Activated CD4-positive, alpha-beta T cell treated with anti-CD3 and anti-CD28 coated beads, Interleukin-2, amount 50 U/mL, for 1 hour (primary cell): ENCODE measurements around the gene CREBL2.
"Not testable (repeated sequence)": the region's sequence is repeated elsewhere in the genome, so short reads cannot be mapped to it uniquely, and the experiment has no call there.

Source experiments
- DNase-seq: peaks from one replicate; pipeline ENCODE4 v3.0.0-alpha.2; 2020

CREBL2 gene

GRCh38 chr12:12599750-12600643, 11.7 kb upstream of the CREBL2 start:
- DNase-seq = no peak

GRCh38 chr12:12600659-12601058, 11.0 kb upstream of the CREBL2 start:
- DNase-seq = no peak

GRCh38 chr12:12604740-12605139, 6.9 kb upstream of the CREBL2 start:
- no peak for DNase-seq

- no peak for DNase-seq
Measured at GRCh38 chr12:12606781-12607589, 4.7 kb upstream of the CREBL2 start.

- no peak for DNase-seq
Measured at GRCh38 chr12:12608557-12608957, 3.1 kb upstream of the CREBL2 start.

GRCh38 chr12:12609692-12610091, 2.0 kb upstream of the CREBL2 start:
- no peak for DNase-seq

GRCh38 chr12:12610711-12611110, 965 bp upstream of the CREBL2 start:
- DNase-seq = no peak

- no peak for DNase-seq
Measured at GRCh38 chr12:12612358-12612757, 682 bp downstream of the CREBL2 start.

GRCh38 chr12:12613344-12613743, 1.7 kb downstream of the CREBL2 start:
- DNase-seq = no peak

GRCh38 chr12:12614342-12614741, 2.7 kb downstream of the CREBL2 start:
- DNase-seq = no peak

GRCh38 chr12:12616512-12617310, 5.0 kb downstream of the CREBL2 start:
- no peak for DNase-seq

- not testable (repeated sequence) for DNase-seq
Measured at GRCh38 chr12:12618064-12618463, 6.4 kb downstream of the CREBL2 start.

GRCh38 chr12:12620730-12621315, 9.1 kb downstream of the CREBL2 start:
- no peak for DNase-seq

- DNase-seq = no peak
Measured at GRCh38 chr12:12622418-12622817, 10.7 kb downstream of the CREBL2 start.

GRCh38 chr12:12624498-12624992, 12.9 kb downstream of the CREBL2 start:
- no peak for DNase-seq

- DNase-seq = no peak
Measured at GRCh38 chr12:12626471-12626870, 14.8 kb downstream of the CREBL2 start.

- no peak for DNase-seq
Measured at GRCh38 chr12:12627308-12627827, 15.7 kb downstream of the CREBL2 start.

- DNase-seq = no peak
Measured at GRCh38 chr12:12628013-12628412, 16.3 kb downstream of the CREBL2 start.

GRCh38 chr12:12630850-12631249, 19.2 kb downstream of the CREBL2 start:
- DNase-seq = no peak

- no peak for DNase-seq
Measured at GRCh38 chr12:12635651-12636050, 24.0 kb downstream of the CREBL2 start.

GRCh38 chr12:12636641-12637040, 25.0 kb downstream of the CREBL2 start:
- DNase-seq = no peak

- DNase-seq = not testable (repeated sequence)
Measured at GRCh38 chr12:12639995-12640394, 28.3 kb downstream of the CREBL2 start.
